GM21619 (cell line): ENCODE measurements around the gene CRIM1.

Source experiments
- ATAC-seq: cut with Tn5 transposase; IDR thresholded peaks from one replicate; pipeline ENCODE4 v1.9.1; 2021; ENCODE audit not compliant: unreplicated experiment

The CRIM1 gene

DNA sequence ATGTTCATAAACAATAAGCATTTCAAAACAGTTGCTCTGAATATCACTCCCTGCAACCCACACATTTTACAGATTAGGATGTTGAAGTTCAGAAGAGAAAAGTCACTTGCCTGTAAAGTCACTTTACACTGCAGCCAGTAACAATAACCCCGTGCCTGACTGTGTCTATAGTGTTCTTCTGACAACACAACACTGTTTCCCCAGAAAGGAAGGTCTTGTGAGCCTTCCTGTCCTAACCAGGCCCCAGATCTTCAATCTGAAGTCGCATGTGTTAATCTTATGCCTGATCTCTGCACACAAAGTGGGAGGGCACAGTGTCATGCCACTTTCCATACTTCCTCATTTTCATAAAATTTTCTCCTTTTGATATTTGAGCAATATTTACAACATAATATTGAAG, 122.2 kb downstream of the CRIM1 start:
- ATAC-seq = no peak

GRCh38 chr2:36478332-36478738, 122.8 kb downstream of the CRIM1 start:
- no peak for ATAC-seq

DNA sequence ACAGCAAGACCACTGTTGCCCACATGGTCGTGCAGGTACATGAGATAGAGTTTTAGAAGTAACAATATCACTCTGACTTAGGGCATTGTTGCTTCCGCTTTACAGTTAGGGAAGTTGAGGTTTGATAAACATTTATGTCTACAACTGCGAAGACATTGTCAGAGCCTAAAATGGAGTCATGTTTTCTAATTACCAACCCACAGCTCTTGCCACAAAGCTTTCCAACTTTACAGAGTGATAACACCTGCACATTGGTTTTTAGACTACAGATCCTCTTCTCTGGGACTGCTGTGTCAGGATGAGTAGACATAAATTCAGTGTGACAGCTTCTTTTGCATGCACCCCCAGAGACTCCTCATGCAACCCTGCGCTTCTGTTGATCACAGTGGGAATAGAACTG, 123.4 kb downstream of the CRIM1 start:
- no peak for ATAC-seq

DNA sequence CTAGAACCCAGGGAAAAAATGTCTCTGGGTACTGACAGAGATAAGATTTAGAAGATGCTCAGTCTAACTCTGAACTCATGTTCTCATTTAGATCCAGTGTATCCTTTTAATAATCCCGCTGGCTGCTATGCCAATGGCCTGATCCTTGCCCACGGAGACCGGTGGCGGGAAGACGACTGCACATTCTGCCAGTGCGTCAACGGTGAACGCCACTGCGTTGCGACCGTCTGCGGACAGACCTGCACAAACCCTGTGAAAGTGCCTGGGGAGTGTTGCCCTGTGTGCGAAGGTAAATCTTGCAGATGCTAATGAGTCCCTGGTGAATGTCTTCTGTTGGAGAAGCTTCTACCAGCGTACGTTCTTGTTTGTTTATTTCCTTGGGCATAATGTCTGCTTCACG, 123.8 kb downstream of the CRIM1 start:
- ATAC-seq = no peak

DNA sequence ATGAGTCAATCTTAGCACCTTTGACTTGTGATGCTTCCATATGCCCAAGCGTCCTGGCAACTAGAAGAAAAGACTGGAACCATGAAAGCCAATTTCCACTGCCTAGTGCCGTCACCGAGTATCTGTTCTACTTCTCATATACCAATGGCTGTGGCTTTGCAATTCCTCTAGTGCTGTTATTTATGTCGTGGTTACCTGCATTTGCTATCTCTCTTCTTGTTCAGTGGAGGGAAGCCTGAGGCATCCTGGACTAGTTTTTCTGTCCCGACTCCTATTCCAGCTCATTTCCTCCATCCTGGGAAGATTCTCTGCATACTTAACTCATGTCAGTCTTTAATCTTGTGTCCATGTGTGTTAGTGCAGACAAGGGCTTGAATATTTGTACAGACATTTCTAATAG, 124.5 kb downstream of the CRIM1 start:
- ATAC-seq = no peak

- no peak for ATAC-seq
Measured at GRCh38 chr2:36480636-36481035, 125.1 kb downstream of the CRIM1 start.

DNA sequence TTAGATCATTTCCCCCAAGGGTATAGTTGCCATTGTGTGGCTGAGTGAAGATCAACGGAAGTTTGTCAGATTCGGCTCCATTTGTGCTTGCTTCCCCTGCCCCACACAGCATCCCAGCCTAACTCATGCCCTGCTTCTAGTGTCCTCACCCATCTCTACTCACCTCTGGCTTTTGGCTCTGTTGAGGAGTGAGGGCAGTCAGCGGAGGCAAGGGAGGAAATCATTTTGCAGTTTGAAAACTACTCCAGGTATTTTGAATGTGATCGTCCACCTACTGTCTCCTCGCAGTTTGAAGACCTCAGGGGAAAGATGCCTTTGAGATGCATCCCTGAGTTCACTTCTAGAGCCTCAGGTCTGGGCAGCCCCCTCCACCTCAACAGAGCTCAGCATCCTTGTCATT, 126.1 kb downstream of the CRIM1 start:
- no peak for ATAC-seq

GRCh38 chr2:36482576-36483214, 127.1 kb downstream of the CRIM1 start:
- ATAC-seq = no peak

- no peak for ATAC-seq
Measured at GRCh38 chr2:36483290-36483689, 127.7 kb downstream of the CRIM1 start.

- ATAC-seq = no peak
Measured at GRCh38 chr2:36484454-36484853, 128.9 kb downstream of the CRIM1 start.

DNA sequence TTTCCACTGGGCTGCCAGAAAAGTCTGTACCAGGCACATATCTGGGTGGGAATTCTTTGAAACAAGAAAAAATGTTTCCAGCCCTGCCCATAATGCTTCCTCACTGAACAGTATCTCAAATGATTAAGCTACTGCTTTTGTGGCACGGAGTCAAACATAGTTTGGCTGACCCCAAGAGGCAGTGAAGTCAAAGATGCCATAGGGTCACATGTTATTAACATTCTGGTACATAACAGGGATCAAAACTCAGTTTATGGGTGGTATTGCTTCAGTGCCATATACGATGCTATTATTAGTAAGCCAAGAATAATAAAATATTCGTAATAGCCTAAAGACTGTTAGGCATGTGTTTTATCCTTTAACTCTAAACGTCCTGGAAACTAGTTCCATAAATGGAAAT, 129.9 kb downstream of the CRIM1 start:
- ATAC-seq = no peak

- no peak for ATAC-seq
Measured at GRCh38 chr2:36486521-36487044, 131.0 kb downstream of the CRIM1 start.

DNA sequence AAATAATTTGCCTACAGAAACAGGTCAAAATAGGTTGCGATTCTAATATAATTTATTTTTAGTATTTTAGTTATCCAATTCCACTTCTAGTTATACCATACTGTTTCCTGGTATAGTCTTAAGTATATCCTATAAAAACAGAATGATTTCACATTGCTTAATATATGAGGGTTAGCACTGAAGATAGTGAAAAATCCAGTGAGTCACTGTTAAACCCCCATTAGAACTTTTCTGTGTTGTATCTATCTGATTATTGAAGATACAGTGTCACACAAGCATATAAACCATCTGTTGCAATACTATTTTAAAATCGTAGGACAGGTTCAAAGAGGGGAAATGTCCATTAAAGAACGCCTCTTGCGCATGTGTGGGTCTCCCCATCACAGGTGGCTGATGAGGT, 132.4 kb downstream of the CRIM1 start:
- ATAC-seq = no peak

- no peak for ATAC-seq
Measured at GRCh38 chr2:36489281-36489680, 133.7 kb downstream of the CRIM1 start.

DNA sequence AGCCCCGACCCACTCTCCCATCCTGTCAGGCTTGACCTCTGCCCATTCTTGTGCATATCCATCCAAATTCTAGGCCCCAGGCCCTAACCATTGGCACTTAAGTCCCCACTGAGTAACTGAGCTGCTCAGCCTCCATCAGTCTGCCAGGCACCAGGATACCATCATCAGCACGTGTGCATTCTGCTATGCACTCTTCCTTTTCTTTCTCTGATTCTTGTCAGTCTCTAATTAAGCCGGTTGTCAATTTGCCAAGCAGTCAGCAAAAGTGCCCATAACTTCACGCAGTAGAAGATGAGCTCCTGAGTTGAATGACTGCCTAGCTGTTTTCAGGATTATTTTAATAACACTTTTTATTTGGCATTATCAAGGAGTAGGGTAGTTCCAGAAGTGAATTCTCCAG, 135.2 kb downstream of the CRIM1 start:
- ATAC-seq = no peak

- no peak for ATAC-seq
Measured at GRCh38 chr2:36492216-36492945, 136.8 kb downstream of the CRIM1 start.

DNA sequence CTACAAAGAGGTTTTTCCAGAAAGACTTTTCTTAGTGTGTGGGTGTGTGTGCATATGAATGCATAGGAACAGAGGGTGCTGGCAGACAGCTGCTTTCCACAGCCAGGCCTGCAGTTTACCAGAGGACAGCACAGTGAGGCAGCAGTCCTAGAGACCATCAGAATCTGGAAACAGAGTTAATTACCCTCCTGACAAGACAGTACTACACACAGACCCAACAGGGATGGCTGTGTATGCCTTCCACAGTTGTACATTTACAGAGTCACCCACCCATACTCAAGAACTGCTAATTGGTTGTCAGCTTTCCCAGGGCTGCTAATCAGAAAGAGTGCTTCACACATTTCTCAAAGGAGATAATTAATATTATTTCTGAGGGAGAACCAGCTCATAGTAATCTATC, 137.7 kb downstream of the CRIM1 start:
- no peak for ATAC-seq

DNA sequence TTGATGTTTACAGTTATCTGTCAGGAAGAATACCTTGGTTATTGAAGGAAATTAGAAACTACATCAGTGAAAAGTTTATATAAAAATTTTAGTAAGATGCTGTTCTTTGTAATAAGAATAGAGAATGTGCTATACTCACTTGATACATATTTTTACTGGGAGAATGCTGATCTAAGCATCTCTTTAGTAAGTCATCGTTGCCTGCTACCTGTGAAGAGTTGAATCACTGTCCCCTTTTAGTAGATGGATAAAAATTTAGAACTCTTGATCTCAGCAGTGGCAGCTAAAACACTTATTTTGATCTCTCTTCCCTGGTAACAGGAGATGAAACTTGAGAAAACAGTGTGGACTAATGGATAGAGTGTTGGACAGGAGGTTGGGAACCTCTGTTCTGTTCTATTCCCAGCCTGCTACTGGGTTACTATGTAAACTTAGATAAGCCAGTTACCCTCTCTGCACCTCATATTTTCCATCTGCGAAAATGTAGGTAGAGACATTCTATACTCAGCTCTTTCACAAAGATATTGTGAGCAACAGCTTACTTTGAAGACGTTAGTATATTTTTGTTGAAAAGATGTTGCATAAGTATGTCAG, 142.1 kb downstream of the CRIM1 start:
- no peak for ATAC-seq

DNA sequence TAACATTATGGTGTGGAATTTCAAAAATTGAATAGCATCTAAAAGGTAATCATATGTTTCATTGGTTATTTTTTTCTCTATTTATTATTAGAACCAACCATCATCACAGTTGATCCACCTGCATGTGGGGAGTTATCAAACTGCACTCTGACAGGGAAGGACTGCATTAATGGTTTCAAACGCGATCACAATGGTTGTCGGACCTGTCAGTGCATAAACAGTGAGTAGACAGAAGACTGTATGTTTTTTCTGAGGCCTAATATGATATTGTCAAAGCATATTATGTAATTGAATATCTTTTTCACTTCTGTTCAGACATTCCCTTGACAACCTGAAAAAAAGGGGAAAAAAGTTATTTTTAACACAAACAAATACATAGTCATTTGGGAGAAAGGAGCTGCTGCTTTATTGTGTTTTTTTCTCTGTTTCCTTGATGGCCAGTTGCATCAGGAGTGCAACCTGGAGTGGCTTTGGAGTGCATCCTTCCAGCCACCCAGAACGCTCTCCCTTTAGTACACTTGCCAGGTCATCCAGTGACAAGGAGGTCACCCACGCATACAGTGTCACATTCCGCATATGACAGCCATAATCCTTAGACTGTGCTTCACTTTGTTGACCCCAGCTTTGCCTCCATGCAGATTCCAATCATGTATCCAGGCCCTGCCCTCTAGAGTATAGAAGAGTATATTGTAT, 143.7 kb downstream of the CRIM1 start:
- no peak for ATAC-seq

DNA sequence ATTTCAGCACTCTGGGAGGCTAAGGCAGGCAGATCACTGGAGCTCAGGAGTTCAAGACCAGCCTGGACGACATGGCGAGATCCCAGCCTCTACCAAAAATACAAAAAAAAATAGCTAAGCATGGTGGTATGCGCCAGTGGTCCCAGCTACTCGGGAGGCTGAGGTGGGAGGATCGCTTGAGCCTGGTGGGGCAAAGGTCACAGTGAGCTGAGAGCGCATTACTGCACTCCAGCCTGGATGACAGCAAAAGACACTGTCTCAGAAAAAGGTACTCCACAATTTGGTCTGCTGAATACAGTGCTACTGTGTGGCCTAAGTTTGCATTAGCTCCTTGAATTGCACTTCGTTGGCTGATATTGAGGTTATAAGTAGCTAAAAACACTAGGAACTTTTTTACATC, 144.5 kb downstream of the CRIM1 start:
- no peak for ATAC-seq

- ATAC-seq = no peak
Measured at GRCh38 chr2:36502081-36502480, 146.5 kb downstream of the CRIM1 start.

DNA sequence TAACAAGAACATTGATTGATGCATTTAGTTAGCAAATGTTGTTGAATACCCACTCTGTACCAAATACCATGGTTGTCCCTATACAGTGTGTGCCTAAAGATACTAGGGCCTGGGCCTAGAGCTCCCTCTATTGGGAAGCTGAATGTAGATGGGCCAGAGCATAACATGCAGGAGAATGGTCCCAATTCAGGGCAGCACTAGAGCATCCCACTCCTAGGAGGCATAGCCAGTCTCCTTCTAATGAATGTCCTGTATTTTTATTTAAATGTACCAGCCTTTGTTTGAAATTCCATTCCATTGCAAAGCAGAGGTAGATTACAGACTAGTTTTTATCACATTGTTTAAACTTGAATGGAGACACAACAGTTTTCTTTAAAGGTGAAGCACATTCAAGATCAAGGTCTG, 151.8 kb downstream of the CRIM1 start:
- ATAC-seq = peak; percentile 89
